HCT116 (cell line): ENCODE data around the gene SSTR3.

Experiments used
- EGR1 ChIP-seq: IDR thresholded peaks from 2 replicates; pipeline ENCODE4 v1.6.1; 2012; ENCODE audit warnings: low read depth
- SP1 ChIP-seq: IDR thresholded peaks from 2 replicates; pipeline ENCODE4 v1.6.1; 2012; ENCODE audit warnings: low read depth
- TCF7L2 ChIP-seq: IDR thresholded peaks from 2 replicates; pipeline ENCODE4 v1.7.0; 2011; ENCODE audit warnings: borderline replicate concordance, inconsistent platforms; ENCODE audit not compliant: insufficient read depth, insufficient read length; ENCODE audit errors: extremely low read depth
- TF ChIP-seq, protein P1 (sequence below), 3 experiments: fragments of 200-600 bp in 1 of 3; sonication (generic) in 1 of 3; IDR thresholded peaks in 2 of 3; conservative IDR thresholded peaks in 1 of 3; 2 replicates each; pipeline ENCODE4 v1.5.1; 2012 to 2017; ENCODE audit warnings: low read depth in 2 of 3, low read length in 2 of 3, antibody characterized with exemption in 1 of 3, borderline replicate concordance in 1 of 3, control low read depth in 1 of 3, mild to moderate bottlenecking in 1 of 3, mixed read lengths in 1 of 3, mixed run types in 1 of 3, moderate library complexity in 1 of 3; ENCODE audit not compliant: insufficient read depth in 1 of 3

DNA sequence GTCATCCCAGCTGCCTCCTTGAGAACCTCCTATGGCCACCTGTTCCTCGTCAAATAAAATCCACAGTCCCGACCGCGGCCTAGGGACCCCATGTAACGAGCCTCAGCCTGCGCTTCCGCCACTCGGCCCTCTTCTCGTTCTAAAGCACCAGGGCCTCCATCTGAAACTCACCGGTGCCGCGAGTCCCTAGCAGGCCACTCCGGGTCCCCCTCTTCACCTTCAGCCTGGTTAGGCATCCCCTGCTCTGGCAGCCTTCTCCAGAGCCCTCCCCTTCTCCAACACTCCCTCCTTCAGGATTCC lies 2.4 kb upstream of the SSTR3 start:
- TF ChIP-seq SP1 (no peak), EGR1 (no peak), TCF7L2 (no peak)
- TF ChIP-seq, protein P1, sequence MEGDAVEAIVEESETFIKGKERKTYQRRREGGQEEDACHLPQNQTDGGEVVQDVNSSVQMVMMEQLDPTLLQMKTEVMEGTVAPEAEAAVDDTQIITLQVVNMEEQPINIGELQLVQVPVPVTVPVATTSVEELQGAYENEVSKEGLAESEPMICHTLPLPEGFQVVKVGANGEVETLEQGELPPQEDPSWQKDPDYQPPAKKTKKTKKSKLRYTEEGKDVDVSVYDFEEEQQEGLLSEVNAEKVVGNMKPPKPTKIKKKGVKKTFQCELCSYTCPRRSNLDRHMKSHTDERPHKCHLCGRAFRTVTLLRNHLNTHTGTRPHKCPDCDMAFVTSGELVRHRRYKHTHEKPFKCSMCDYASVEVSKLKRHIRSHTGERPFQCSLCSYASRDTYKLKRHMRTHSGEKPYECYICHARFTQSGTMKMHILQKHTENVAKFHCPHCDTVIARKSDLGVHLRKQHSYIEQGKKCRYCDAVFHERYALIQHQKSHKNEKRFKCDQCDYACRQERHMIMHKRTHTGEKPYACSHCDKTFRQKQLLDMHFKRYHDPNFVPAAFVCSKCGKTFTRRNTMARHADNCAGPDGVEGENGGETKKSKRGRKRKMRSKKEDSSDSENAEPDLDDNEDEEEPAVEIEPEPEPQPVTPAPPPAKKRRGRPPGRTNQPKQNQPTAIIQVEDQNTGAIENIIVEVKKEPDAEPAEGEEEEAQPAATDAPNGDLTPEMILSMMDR (IDR thresholded peaks at IDR 0.05 in 2 of 3, conservative IDR thresholded peaks at IDR 0.05 in 1 of 3; ENCODE audit: borderline replicate concordance in 1 of 3, insufficient read depth in 1 of 3, low read depth in 2 of 3, low read length in 2 of 3): no peak
